HG02870 (cell line): ENCODE data around the gene SMURF1.

Experiments
- ATAC-seq: cut with Tn5 transposase; IDR thresholded peaks from one replicate; pipeline ENCODE4 v1.9.1; 2021; ENCODE audit warnings: mild to moderate bottlenecking, moderate library complexity; ENCODE audit not compliant: unreplicated experiment

Gene SMURF1

DNA sequence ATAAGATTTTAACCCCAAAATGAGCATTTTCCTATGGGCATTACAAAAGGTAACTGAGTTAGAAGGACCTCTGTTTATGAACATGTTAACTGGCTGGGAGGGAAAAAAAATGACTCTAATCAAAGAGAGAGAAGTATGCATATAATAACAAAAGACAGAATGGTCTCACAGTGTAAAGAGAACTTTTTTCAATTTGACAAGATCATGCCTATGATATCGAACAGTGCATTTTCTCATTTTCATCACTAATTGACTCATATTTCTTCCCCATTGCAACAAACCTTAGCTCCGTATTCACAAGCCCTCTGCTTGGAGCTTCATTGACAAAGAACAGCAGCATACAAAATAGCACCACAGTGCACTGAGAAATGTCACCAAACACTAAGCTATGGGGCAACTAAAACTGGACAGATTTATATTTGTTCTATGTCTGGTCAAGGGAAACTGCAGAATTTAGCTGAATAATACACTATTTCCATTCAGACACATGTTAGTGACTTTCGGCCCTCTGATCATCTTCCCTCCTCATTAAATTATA lies 45.6 kb downstream of the SMURF1 start:
- no peak for ATAC-seq

- ATAC-seq = no peak
Observed at GRCh38 chr7:99097730-99098129, 46.2 kb downstream of the SMURF1 start.

GRCh38 chr7:99096124-99096887 lies 47.6 kb downstream of the SMURF1 start:
- ATAC-seq = no peak

DNA sequence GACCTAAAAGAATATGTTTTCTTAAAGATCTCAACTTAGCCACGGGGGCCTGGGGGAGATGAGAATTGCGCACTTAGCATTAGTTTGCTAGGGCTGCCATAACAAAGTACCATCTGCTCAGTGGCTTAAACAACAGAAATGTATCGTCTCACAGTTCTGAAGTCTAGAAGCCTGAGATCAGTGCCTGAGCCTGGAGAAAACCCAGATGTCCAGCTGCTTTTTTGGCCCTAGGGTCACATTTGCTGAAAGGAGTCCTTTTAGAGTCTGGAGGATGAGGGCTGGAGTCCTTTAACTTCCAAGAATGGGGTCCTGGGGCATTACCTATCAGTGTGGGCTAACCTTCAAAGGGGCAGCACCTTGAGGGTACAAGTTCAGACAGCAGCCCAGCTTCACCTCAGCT lies 48.2 kb downstream of the SMURF1 start:
- ATAC-seq = no peak

DNA sequence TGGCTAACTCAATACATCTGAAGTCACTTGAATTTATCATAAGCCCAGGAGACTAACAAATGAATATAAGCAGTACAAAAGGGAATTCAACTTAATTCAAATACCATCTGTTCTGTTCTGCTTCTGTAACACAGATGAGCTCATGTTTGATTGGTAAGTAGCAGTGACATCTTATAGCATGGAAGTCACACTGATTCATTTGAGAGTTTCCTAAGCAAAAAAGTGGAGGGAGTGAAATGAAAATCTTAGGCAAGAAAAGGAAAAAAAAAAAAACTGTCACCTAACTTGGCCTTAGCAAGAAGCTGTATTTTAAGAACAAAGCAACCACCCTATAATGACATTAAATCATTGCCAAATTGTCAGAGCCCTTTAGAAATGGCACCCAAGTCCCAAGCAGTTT lies 49.5 kb downstream of the SMURF1 start:
- no peak for ATAC-seq

DNA sequence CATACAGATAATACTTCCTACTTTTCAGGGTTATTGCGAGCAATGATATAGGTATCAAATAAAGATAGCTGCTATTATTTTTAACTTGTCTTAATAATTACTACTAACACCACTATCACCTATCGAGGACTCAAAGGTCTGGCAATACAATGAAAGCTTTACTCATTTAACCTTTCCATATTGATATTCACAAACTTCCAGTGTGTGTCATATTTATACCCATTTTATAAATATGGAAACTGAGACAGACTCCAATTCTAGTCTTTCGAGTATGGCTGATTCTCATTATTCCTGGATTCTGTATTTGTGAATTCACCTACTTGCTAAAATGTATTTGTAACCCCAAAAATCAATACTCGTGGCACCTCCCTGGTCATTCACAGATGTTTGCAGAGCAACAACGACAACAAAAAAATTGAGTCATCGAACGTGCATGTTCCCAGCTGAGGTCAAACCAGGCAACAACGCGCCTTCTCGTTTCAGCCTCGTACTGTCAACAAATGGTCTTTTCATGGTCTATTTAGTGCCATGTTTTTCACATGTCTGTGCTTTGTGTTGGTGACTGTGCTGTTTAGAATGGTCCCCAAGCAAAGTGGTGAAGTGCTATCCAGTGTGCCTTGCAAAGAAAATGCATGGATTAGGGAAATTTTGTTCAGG lies 51.7 kb downstream of the SMURF1 start:
- ATAC-seq = no peak

DNA sequence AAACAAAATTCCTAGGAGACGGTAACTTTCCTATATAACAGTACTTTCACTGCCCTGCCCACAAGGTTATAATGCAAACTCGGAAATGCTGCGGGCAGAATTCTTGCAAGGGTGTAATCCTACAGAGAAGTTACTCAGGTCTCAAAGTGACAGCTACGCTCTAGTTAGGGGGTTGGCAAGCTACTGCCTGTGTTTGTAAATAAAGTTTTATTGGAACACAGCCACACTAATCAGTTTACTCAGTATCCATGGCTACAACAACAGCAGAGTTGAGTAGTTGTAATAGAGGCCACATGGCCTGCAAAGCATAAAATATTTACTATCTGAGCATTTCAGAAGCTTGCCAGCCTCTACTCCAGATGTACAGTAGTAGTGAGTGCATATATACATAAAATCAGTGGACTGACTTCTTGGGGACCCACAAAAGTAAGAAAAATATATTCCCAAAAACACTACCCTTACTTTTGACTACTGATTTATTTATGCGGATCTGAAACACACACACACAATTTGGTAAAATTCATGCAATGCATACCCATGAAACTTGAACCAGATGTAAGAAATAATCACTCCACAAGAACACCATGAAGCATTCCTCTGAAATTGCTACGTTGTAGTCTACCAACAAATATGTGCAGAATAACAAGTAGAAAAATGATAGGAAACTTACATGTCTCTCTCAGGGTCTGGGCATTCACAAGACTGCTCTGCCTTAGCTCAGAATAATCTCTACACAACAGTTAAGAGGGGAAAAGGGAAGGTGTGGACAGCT lies 53.0 kb downstream of the SMURF1 start:
- ATAC-seq = no peak

DNA sequence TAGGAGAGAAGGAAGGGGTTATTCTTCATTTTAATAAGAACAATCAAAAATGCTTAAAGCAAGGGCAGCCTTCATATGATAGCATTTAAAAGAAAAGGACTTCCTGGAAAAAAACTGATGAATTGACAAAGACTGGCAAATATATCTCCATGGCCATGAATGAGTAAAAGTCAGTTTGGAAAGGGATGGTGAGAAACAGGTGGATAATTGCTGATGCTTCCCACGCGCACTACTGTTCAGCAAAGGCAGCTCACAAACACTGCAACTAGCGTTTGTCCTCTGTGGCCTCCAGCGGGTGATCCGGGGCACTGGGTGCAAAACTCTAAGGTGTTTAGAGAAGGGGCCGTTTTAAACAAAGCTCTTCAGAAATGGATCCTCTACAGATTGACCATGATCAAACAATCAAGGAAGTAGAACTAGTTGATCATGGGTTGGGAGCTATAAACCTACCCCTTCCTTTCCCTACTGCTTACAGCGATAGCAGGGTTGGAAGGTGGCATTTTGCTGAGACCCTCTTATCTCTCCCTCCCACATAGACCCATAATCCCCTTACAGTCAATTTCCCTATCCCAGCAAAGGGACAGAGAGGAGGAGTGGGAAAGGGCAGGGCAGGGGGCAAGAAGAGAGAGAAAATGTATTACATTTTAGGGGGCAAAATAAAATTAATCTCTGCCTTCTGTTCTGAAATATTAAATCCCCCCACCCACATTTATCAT lies 53.8 kb downstream of the SMURF1 start:
- no peak for ATAC-seq

- ATAC-seq = no peak
Observed at GRCh38 chr7:99086944-99087343, 57.0 kb downstream of the SMURF1 start.

DNA sequence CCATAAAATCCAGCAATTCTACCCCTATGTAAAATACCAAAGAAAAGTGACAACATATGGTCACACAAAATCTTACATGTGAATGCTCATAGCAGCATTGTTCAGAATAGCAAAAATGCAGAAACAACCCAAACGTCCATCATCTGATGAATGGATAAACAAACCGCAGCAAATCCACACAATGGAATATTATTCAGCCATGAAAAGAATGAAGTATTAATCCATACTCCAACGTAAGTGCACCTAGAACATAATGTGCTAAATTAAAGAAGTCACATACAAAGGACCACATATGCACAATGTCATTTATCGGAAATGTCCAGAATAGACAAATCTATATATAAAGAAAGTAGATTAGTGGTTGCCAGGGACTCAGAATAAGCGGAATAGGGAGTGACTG lies 57.4 kb downstream of the SMURF1 start:
- no peak for ATAC-seq

- ATAC-seq = no peak
Observed at GRCh38 chr7:99083733-99084132, 60.2 kb downstream of the SMURF1 start.

DNA sequence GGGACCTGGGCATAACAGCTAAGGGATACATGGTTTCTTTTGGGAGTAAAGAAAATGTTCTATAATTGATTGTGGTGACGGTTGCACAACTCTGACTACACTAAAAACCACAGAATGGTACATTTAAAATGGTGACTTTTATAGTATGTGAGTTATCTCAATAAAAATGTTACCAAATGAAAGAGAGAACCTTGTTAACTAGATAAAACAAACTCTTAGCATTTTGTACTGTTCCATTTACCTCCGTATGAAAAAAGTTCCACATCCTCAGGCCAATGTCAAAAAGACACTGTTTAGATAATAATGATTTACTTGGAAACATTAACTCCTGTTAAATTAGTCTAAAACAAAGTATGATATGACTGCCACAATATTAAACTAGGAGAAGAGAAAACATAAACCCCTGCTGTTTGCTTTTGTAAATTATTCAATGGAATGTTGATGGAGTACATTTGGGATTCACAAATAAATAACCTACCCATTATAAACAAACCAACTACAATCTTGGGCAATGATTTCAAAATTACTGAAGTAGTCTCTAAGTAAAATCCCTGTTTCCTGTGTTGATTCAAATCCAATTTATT lies 60.7 kb downstream of the SMURF1 start:
- ATAC-seq = no peak

- ATAC-seq = no peak
Observed at GRCh38 chr7:99080679-99081078, 63.2 kb downstream of the SMURF1 start.

- ATAC-seq = no peak
Observed at GRCh38 chr7:99079104-99079503, 64.8 kb downstream of the SMURF1 start.

DNA sequence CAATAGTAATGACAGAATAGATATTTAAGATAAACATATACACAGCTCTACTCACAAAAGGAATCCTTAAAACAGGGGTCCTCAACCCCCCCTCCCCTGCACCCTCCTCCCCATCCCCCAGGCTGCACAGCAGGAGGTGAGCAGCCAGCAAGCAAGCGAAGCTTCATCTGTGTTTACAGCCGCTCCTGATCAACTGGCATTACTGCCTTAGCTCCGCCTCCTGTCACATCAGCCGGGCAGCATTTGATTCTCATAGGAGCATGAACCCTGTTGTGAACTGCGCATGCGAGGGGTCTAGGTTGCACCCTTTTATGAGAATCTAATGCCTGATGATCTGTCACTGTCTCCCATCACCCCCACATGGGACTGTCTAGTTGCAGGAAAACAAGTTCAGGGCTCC lies 65.5 kb downstream of the SMURF1 start:
- ATAC-seq = no peak

DNA sequence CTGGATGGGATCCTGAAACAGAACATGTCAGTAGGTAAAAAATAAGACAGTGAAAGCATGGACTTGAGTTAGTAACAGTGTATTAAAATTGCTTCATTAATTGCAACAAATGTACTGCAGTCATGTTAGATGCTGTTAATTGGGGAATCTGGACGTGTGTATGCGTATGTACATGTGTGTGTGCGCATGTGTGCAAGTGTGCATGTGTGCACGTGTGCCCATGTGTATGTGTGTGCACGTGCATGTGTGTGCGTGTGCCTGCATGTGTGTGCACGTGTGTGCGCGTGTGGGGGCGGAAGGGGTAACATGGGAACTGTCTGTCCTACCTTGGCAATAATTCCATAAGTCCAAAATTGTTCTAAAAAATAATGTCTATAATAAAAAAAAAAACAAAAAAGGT lies 67.3 kb downstream of the SMURF1 start:
- no peak for ATAC-seq

- no peak for ATAC-seq
Observed at GRCh38 chr7:99073839-99074446, 70.0 kb downstream of the SMURF1 start.

GRCh38 chr7:99072126-99072525 lies 71.8 kb downstream of the SMURF1 start:
- ATAC-seq = no peak

- ATAC-seq = no peak
Observed at GRCh38 chr7:99070361-99070760, 73.5 kb downstream of the SMURF1 start.
